Muscle of leg (tissue), 16 donors: ENCODE measurements around the gene PCTP. TPM values are rescaled to one million over a fixed set of nuclear protein-coding genes. Genes with fewer than 3 reads are reported as not detected.

Experiments
- DNase-seq: peaks from one replicate; pipeline ENCODE4 v3.0.0; 2013
- H3K27ac ChIP-seq: one replicate; pipeline ENCODE4 v1.5.1; 2013; ENCODE audit warnings: mild to moderate bottlenecking, low read length, control low read depth
- H3K27me3 ChIP-seq: one replicate; pipeline ENCODE4 v1.6.1; 2013; ENCODE audit warnings: low read length; ENCODE audit not compliant: control insufficient read depth, insufficient read depth
- H3K36me3 ChIP-seq: one replicate; pipeline ENCODE4 v1.6.1; 2013; ENCODE audit warnings: low read length; ENCODE audit not compliant: control insufficient read depth, insufficient read depth
- H3K4me1 ChIP-seq: one replicate; pipeline ENCODE4 v1.6.1; 2013; ENCODE audit warnings: low read length; ENCODE audit not compliant: control insufficient read depth, insufficient read depth
- H3K4me3 ChIP-seq: one replicate; pipeline ENCODE4 v1.5.1; 2013; ENCODE audit warnings: low read length, control low read depth
- H3K9me3 ChIP-seq: replicated peaks from 2 replicates; pipeline ENCODE4 v1.6.1; 2013; ENCODE audit warnings: low read depth, low read length; ENCODE audit not compliant: control insufficient read depth
- WGBS: methylation state at CpG from one replicate; pipeline ENCODE4 v1.1.5; 2013; ENCODE audit warnings: missing lambda C conversion rate; ENCODE audit not compliant: insufficient coverage; 5-methylcytosine and 5-hydroxymethylcytosine counted together
- long read RNA-seq, 11 donors: transcript quantifications; one replicate each; lab custom pipeline, GENCODE V29; 2026
- polyA plus RNA-seq, 8 donors: library from polyadenylated mRNA; unstranded; fragments of 120-200 nt; gene quantifications; one replicate each; pipeline versions ENCODE4 v1.2.1 to v1.2.3, GENCODE V29; 2013; ENCODE audit warnings: inconsistent platforms in 1 of 8, low replicate concordance in 1 of 8; ENCODE audit not compliant: insufficient read length in 8 of 8, insufficient read depth in 1 of 8
- total RNA-seq: library from RNA; stranded (reverse); fragments of 120-200 nt; gene quantifications from one replicate; pipeline ENCODE4 v1.2.4, GENCODE V29; 2013

PCTP gene
- total RNA-seq (12.9 TPM), polyA plus RNA-seq (10 to 100 TPM; 10.8 to 13.4 (median 12.3) TPM)
- long read RNA-seq, donor 1, partial matches to known transcripts: 0 of 2 reads
- long read RNA-seq, donor 1, other reads (novel, unspliced or antisense): 0 of 2 reads
- long read RNA-seq, donor 2, partial matches to known transcripts: 0 of 1 reads
- long read RNA-seq, donor 2, other reads (novel, unspliced or antisense): 0 of 1 reads
- long read RNA-seq, donor 3, partial matches to known transcripts: 0 of 5 reads
- long read RNA-seq, donor 3, other reads (novel, unspliced or antisense): 0 of 5 reads
- long read RNA-seq, donor 4, partial matches to known transcripts: 0 of 2 reads
- long read RNA-seq, donor 4, other reads (novel, unspliced or antisense): 0 of 2 reads
- long read RNA-seq, donor 5, transcript PCTP-201 (6 exons, 2,044 nt): major isoform, 7 of 20 reads
- long read RNA-seq, donor 5, partial matches to known transcripts: 12 of 20 reads
- long read RNA-seq, donor 5, other reads (novel, unspliced or antisense): 0 of 20 reads
- long read RNA-seq, donor 6, transcript PCTP-201 (6 exons, 2,044 nt): major isoform, 6 of 6 reads
- long read RNA-seq, donor 6, partial matches to known transcripts: 0 of 6 reads
- long read RNA-seq, donor 6, other reads (novel, unspliced or antisense): 0 of 6 reads
- long read RNA-seq, donor 7, partial matches to known transcripts: 0 of 3 reads
- long read RNA-seq, donor 7, other reads (novel, unspliced or antisense): 0 of 3 reads
- long read RNA-seq, donor 8, partial matches to known transcripts: 0 of 3 reads
- long read RNA-seq, donor 8, other reads (novel, unspliced or antisense): 0 of 3 reads
- long read RNA-seq, donor 9, partial matches to known transcripts: 0 of 2 reads
- long read RNA-seq, donor 9, other reads (novel, unspliced or antisense): 0 of 2 reads
- long read RNA-seq, donor 10, partial matches to known transcripts: 0 of 4 reads
- long read RNA-seq, donor 10, other reads (novel, unspliced or antisense): 0 of 4 reads
- long read RNA-seq, donor 11, partial matches to known transcripts: 0 of 5 reads
- long read RNA-seq, donor 11, other reads (novel, unspliced or antisense): 0 of 5 reads

GRCh38 chr17:55750750-55751657 is at the start of gene PCTP:
Gene PCTP, plus strand, starts transcription at chr17:55751051. Its CDS starts 53 bp downstream, at chr17:55751104.
- Histone ChIP-seq H3K9me3 (no peaks in the 10 kb centered on the region), H3K27me3 (no peaks in the 10 kb centered on the region), H3K27ac (peak within 1 kb of the TSS; percentile 90), H3K36me3 (peaks cover 8% of the 10 kb centered on the region), H3K4me1 (peaks cover 6% of the 10 kb centered on the region), H3K4me3 (peak within 1 kb of the TSS; percentile 86)
- DNase-seq: peak; percentile 97
- WGBS: 0% methylated on average over 48 of the region's 53 CpGs

GRCh38 chr17:55702150-55702549 is 48.7 kb upstream of the PCTP start:
- Histone ChIP-seq H3K9me3 (no peaks in the 10 kb centered on the region), H3K27ac (no peak overlapping the region), H3K27me3 (peaks cover 17% of the 10 kb centered on the region), H3K4me3 (no peak overlapping the region), H3K4me1 (peaks cover 9% of the 10 kb centered on the region), H3K36me3 (no peaks in the 10 kb centered on the region)
- no peak for DNase-seq
- WGBS: 100% methylated on average over 1 of the region's 7 CpGs

- H3K4me1 ChIP-seq: peaks cover 2% of the 10 kb centered on the region
- no peak overlapping the region for H3K4me3 ChIP-seq
- DNase-seq: no peak
- no peak overlapping the region for H3K27ac ChIP-seq
- H3K27me3 ChIP-seq: peaks cover 7% of the 10 kb centered on the region
- WGBS: 75% methylated on average over 1 of the region's 1 CpG
- H3K9me3 ChIP-seq: no peaks in the 10 kb centered on the region
- no peaks in the 10 kb centered on the region for H3K36me3 ChIP-seq
Observed at GRCh38 chr17:55704401-55704800, 46.5 kb upstream of the PCTP start.

GRCh38 chr17:55705847-55706246 is 45.0 kb upstream of the PCTP start:
- H3K4me3 ChIP-seq: no peak overlapping the region
- no peaks in the 10 kb centered on the region for H3K9me3 ChIP-seq
- no peak overlapping the region for H3K27ac ChIP-seq
- H3K36me3 ChIP-seq: no peaks in the 10 kb centered on the region
- no peak for DNase-seq
- no peaks in the 10 kb centered on the region for H3K4me1 ChIP-seq
- peaks cover 7% of the 10 kb centered on the region for H3K27me3 ChIP-seq

- Histone ChIP-seq H3K27ac (no peak overlapping the region), H3K4me3 (no peak overlapping the region), H3K4me1 (no peaks in the 10 kb centered on the region), H3K9me3 (no peaks in the 10 kb centered on the region), H3K36me3 (no peaks in the 10 kb centered on the region), H3K27me3 (peaks cover 3% of the 10 kb centered on the region)
- WGBS: 21% methylated on average over 6 of the region's 11 CpGs
- DNase-seq: peak; percentile 38
Observed at GRCh38 chr17:55706808-55707773, 43.8 kb upstream of the PCTP start.

- Histone ChIP-seq H3K4me3 (no peak overlapping the region), H3K36me3 (no peaks in the 10 kb centered on the region), H3K4me1 (no peaks in the 10 kb centered on the region), H3K9me3 (no peaks in the 10 kb centered on the region), H3K27me3 (peaks cover 3% of the 10 kb centered on the region), H3K27ac (no peak overlapping the region)
- DNase-seq: no peak
- 51% methylated on average over 4 of the region's 8 CpGs for WGBS
Observed at GRCh38 chr17:55708175-55708974, 42.5 kb upstream of the PCTP start.

- no peaks in the 10 kb centered on the region for H3K36me3 ChIP-seq
- H3K27me3 ChIP-seq: peaks cover 3% of the 10 kb centered on the region
- DNase-seq: no peak
- no peaks in the 10 kb centered on the region for H3K9me3 ChIP-seq
- whole genome bisulfite sequencing: 86% methylated on average over 1 of the region's 7 CpGs
- no peaks in the 10 kb centered on the region for H3K4me1 ChIP-seq
- no peak overlapping the region for H3K4me3 ChIP-seq
- no peak overlapping the region for H3K27ac ChIP-seq
Observed at GRCh38 chr17:55709440-55709839, 41.4 kb upstream of the PCTP start.

GRCh38 chr17:55709984-55710383 is 40.9 kb upstream of the PCTP start:
- Histone ChIP-seq H3K4me1 (no peaks in the 10 kb centered on the region), H3K27me3 (peaks cover 3% of the 10 kb centered on the region), H3K36me3 (no peaks in the 10 kb centered on the region), H3K4me3 (no peak overlapping the region), H3K9me3 (no peaks in the 10 kb centered on the region), H3K27ac (no peak overlapping the region)
- WGBS: 86% methylated on average over 2 of the region's 4 CpGs
- DNase-seq: no peak
